A549 (cell line): Measurements from ENCODE around the gene EIF3M. TPM values are rescaled to one million over a fixed set of nuclear protein-coding genes. Genes with fewer than 3 reads are reported as not detected.

ENCODE experiments used
- ATAC-seq, 2 experiments: fragments of 200-7000 bp in 1 of 2; fragments of >200 bp in 1 of 2; cut with Nextera tagmentation in 1 of 2; cut with Tn5 transposase in 1 of 2; 3 replicates each; pipeline versions ENCODE4 v1.8.0 to v1.9.1; 2018 to 2020; ENCODE audit warnings: mild to moderate bottlenecking in 1 of 2, moderate library complexity in 1 of 2
- CTCF ChIA-PET: fragments of 300-600 bp; sonication (Branson Sonifier 250); formaldehyde crosslinking; extraction: SDS; loops from one replicate; lab custom pipeline; 2021; ENCODE audit warnings: antibody characterized with exemption, inconsistent platforms; lab: Yijun Ruan, JAX
- POLR2A ChIA-PET: fragments of 350-600 bp; formaldehyde crosslinking; extraction: SDS; loops from one replicate; lab custom pipeline; 2021; ENCODE audit warnings: antibody characterized with exemption, inconsistent platforms; lab: Yijun Ruan, JAX
- DNase-seq, 2 experiments: peaks; one replicate each; pipeline versions ENCODE4 v3.0.0 to v3.0.0-alpha.2; 2011 to 2016; ENCODE audit warnings: low read depth in 1 of 2, low spot score in 1 of 2
- FAIRE-seq: peaks from 2 replicates; lab custom pipeline; 2011; peaks lifted over from hg19 to GRCh38; lab: Jason Lieb, UNC
- H3K27ac ChIP-seq, 2 experiments: fragments of >200 bp; sonication (Bioruptor Twin); formaldehyde crosslinking; 3 replicates each; pipeline ENCODE4 v1.5.1; 2016 to 2017
- H3K4me1 ChIP-seq: fragments of >200 bp; sonication (Bioruptor Twin); formaldehyde crosslinking; 3 replicates; pipeline ENCODE4 v1.6.1; 2016
- H3K4me2 ChIP-seq: fragments of >200 bp; sonication (Bioruptor Twin); formaldehyde crosslinking; 3 replicates; pipeline ENCODE4 v1.6.1; 2016
- H3K4me3 ChIP-seq: fragments of >200 bp; sonication (Bioruptor Twin); formaldehyde crosslinking; 3 replicates; pipeline ENCODE4 v1.5.1; 2016
- H3K9me3 ChIP-seq: fragments of >200 bp; sonication (Bioruptor Twin); formaldehyde crosslinking; 3 replicates; pipeline ENCODE4 v1.6.1; 2016
- BCL3 ChIP-seq: fragments of >200 bp; sonication (Bioruptor Twin); formaldehyde crosslinking; IDR thresholded peaks from 3 replicates; pipeline ENCODE4 v1.6.1; 2016
- CEBPB ChIP-seq, 2 experiments: fragments of >200 bp in 1 of 2; sonication (Bioruptor Twin) in 1 of 2; formaldehyde crosslinking in 1 of 2; IDR thresholded peaks; 2 replicates each; pipeline ENCODE4 v1.6.1; 2012 to 2016
- CHD2 ChIP-seq: fragments of 150-350 bp; IDR thresholded peaks from 2 replicates; pipeline ENCODE4 v1.6.1; 2014; ENCODE audit warnings: low read length; ENCODE audit not compliant: partially characterized antibody
- EHMT2 ChIP-seq: fragments of 200-600 bp; sonication (generic); IDR thresholded peaks from 2 replicates; pipeline ENCODE4 v1.6.1; 2016; ENCODE audit warnings: antibody characterized with exemption, low read depth, mild to moderate bottlenecking, moderate library complexity
- ELK1 ChIP-seq: fragments of 150-350 bp; IDR thresholded peaks from 2 replicates; pipeline ENCODE4 v1.6.1; 2014; ENCODE audit warnings: low read depth, mild to moderate bottlenecking, low read length
- HEYL ChIP-seq: fragments of 250-450 bp; sonication (Bioruptor Pico); IDR thresholded peaks from 2 replicates; pipeline ENCODE4 v1.8.0; 2021; ENCODE audit warnings: mild to moderate bottlenecking, moderate library complexity
- HOXA7 ChIP-seq: fragments of 250-450 bp; sonication (Bioruptor Pico); IDR thresholded peaks from 2 replicates; pipeline ENCODE4 v1.5.0; 2020; ENCODE audit warnings: mild to moderate bottlenecking, moderate library complexity
- HOXB13 ChIP-seq: fragments of 250-450 bp; sonication (Bioruptor Pico); IDR thresholded peaks from 2 replicates; pipeline ENCODE4 v1.5.0; 2020; ENCODE audit warnings: low read depth, mild to moderate bottlenecking, moderate library complexity
- JUN ChIP-seq, 2 experiments: fragments of >200 bp; sonication (Bioruptor Twin); formaldehyde crosslinking; IDR thresholded peaks; 2 replicates in 1 of 2; 3 replicates in 1 of 2; pipeline ENCODE4 v1.6.1; 2016 to 2017
- JUNB ChIP-seq: fragments of >200 bp; sonication (Bioruptor Twin); formaldehyde crosslinking; IDR thresholded peaks from 2 replicates; pipeline ENCODE4 v1.6.1; 2016
- KDM1A ChIP-seq: fragments of 200-600 bp; sonication (generic); IDR thresholded peaks from 2 replicates; pipeline ENCODE4 v1.6.1; 2016; ENCODE audit warnings: low read depth, mild to moderate bottlenecking
- MAFK ChIP-seq: fragments of 450-650 bp; IDR thresholded peaks from 2 replicates; pipeline ENCODE4 v1.6.1; 2014; ENCODE audit not compliant: partially characterized antibody
- MAZ ChIP-seq: fragments of 150-350 bp; IDR thresholded peaks from 2 replicates; pipeline ENCODE4 v1.6.1; 2014; ENCODE audit warnings: antibody characterized with exemption, low read depth, low read length, borderline replicate concordance
- NFE2L2 ChIP-seq: fragments of 150-350 bp; conservative IDR thresholded peaks from 2 replicates; pipeline ENCODE4 v1.6.1; 2014; ENCODE audit warnings: low read length
- NR3C1 ChIP-seq: fragments of >200 bp; sonication (Bioruptor Twin); formaldehyde crosslinking; IDR thresholded peaks from 3 replicates; pipeline ENCODE4 v1.6.1; 2017
- POLR2A ChIP-seq: IDR thresholded peaks from 2 replicates; pipeline ENCODE4 v1.6.1; 2012; ENCODE audit warnings: mild to moderate bottlenecking, low read length
- POLR2AphosphoS2 ChIP-seq: conservative IDR thresholded peaks from 2 replicates; pipeline ENCODE4 v1.6.1; 2012; ENCODE audit warnings: low read length, improper control_type of control experiment, inconsistent platforms
- RCOR1 ChIP-seq: fragments of 150-350 bp; IDR thresholded peaks from 2 replicates; pipeline ENCODE4 v1.6.1; 2014; ENCODE audit warnings: antibody characterized with exemption, low read length, low read depth
- RFX5 ChIP-seq: fragments of 450-650 bp; IDR thresholded peaks from 2 replicates; pipeline ENCODE4 v1.7.1; 2014; ENCODE audit warnings: antibody characterized with exemption, mild to moderate bottlenecking, moderate library complexity
- RNF2 ChIP-seq: fragments of 200-600 bp; sonication (generic); IDR thresholded peaks from 2 replicates; pipeline ENCODE4 v1.6.1; 2016; ENCODE audit warnings: low read depth, mild to moderate bottlenecking, antibody characterized with exemption, moderate library complexity, borderline replicate concordance
- SREBF2 ChIP-seq: fragments of 450-650 bp; IDR thresholded peaks from 2 replicates; pipeline ENCODE4 v1.6.1; 2014; ENCODE audit warnings: mild to moderate bottlenecking, moderate library complexity
- TFCP2L1 ChIP-seq: fragments of 250-450 bp; sonication (Bioruptor Pico); IDR thresholded peaks from 2 replicates; pipeline ENCODE4 v1.5.0; 2021; ENCODE audit warnings: mild to moderate bottlenecking
- TP53 ChIP-seq: fragments of 250-450 bp; sonication (Bioruptor Pico); IDR thresholded peaks from 2 replicates; pipeline ENCODE4 v1.5.0; 2021; ENCODE audit warnings: mild to moderate bottlenecking, moderate library complexity
- USF2 ChIP-seq: fragments of 450-650 bp; IDR thresholded peaks from 2 replicates; pipeline ENCODE4 v1.6.1; 2014; ENCODE audit warnings: antibody characterized with exemption
- ZC3H11A ChIP-seq: fragments of 450-650 bp; IDR thresholded peaks from 2 replicates; pipeline ENCODE4 v1.6.1; 2014; ENCODE audit warnings: antibody characterized with exemption, mild to moderate bottlenecking
- WGBS: methylation state at CpG from one replicate; pipeline ENCODE4 v1.1.6; 2017; ENCODE audit errors: missing lambda C conversion rate; 5-methylcytosine and 5-hydroxymethylcytosine counted together
- polyA plus RNA-seq, 4 experiments: library from polyadenylated mRNA; depleted of rRNA in 3 of 4; stranded (reverse); fragments of >200 nt; fragmentation: RNase III in 1 of 4; extraction: RNeasy Plus Mini Kit Qiagen cat#74134 plus additional on column Dnase treatment in 1 of 4; gene quantifications; 2 replicates in 3 of 4; 3 replicates in 1 of 4; pipeline ENCODE4 v1.2.3, GENCODE V29; 2011 to 2017
- TF ChIP-seq, protein P1 (sequence below): IDR thresholded peaks from 2 replicates; pipeline ENCODE4 v1.6.1; 2012
- TF ChIP-seq, protein P2 (sequence below): fragments of >200 bp; sonication (Bioruptor Twin); formaldehyde crosslinking; IDR thresholded peaks from 2 replicates; pipeline ENCODE4 v1.6.1; 2016
- TF ChIP-seq, protein P3 (sequence below): IDR thresholded peaks from 2 replicates; pipeline ENCODE4 v1.6.1; 2012
- TF ChIP-seq, protein P4 (sequence below): IDR thresholded peaks from 2 replicates; pipeline ENCODE4 v1.6.1; 2012; ENCODE audit warnings: low read depth, borderline replicate concordance

Gene EIF3M
- polyA plus RNA-seq, 2 of the 4 experiments (the other 2 are of a cell fraction) = 436 to 890 TPM

DNA sequence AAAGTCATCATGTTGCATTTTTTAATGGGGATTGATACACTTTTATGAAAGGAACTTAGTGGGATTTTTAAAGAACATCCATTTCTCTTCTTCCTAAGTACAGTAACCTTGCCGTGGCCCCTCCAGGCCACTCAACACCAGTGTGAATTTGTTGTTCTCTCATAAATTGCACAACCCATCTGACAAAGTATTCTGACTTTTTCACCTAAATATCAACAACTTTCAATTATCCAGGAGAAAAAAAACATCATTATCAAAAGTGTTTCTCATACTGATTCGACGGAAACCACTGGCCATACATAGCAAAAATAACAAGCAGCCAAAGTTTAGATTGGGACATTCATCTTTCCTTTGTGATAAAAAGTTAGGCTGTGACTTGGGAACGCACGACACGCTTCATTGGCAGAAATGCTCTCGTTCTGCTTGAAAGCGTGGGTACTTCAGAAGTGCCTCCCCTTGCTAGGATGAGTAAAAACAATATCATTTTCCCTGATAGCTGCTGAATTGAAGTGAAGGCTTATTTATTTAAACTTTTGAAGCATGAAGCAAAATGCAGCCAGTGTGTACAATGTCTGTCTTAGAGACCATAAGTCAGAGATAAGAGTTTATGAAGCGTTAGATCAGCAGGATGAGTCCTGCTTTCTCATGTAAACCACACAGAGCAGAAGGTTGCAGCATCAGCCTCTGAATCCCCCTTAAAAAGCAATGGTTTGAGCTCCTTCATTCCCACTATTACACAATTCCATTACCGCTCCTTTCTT lies 20.6 kb upstream of the EIF3M start:
- Histone ChIP-seq H3K9me3 (no peaks in the 10 kb centered on the region), H3K4me1 (no peaks in the 10 kb centered on the region), H3K27ac (no peak overlapping the region), H3K4me2 (no peak overlapping the region), H3K4me3 (no peak overlapping the region)
- ATAC-seq (no peak), FAIRE-seq (no peak)
- POLR2A ChIA-PET = no interaction called here
- TF ChIP-seq NFE2L2 (no peak), CHD2 (no peak), RNF2 (no peak), SREBF2 (no peak)
- TF ChIP-seq, all 56 proteins: peak for 0
- WGBS = 76% methylated on average over 10 of the region's 10 CpGs
- CTCF ChIA-PET = interaction anchor here (0.6 to 1.4 kb wide), 3 partner anchors 12 to 20 kb away, joined by 3 read pairs; partner anchors contain the start of gene EIF3M
- no peak for DNase-seq

- ATAC-seq (no peak), FAIRE-seq (no peak), DNase-seq (no peak)
- ChIA-PET CTCF (interaction anchor here (1.4 kb wide), 1 partner anchor 20 kb away, joined by 3 read pairs; the partner anchor contains the start of gene EIF3M), POLR2A (no interaction called here)
- no peaks in the 10 kb centered on the region for H3K9me3 ChIP-seq
- WGBS = 65% methylated on average over 3 of the region's 3 CpGs
- H3K4me1 ChIP-seq = no peaks in the 10 kb centered on the region
- no peak overlapping the region for H3K27ac ChIP-seq
- TF ChIP-seq JUNB = no peak
- no peak for TF ChIP-seq USF2
- no peak for TF ChIP-seq HEYL (CRISPR knock-in tag)
- no peak for TF ChIP-seq JUN (IDR thresholded peaks at IDR 0.05)
- TF ChIP-seq TFCP2L1 (CRISPR knock-in tag) = no peak
- no peak for TF ChIP-seq POLR2A
- TF ChIP-seq RFX5 = no peak
- TF ChIP-seq POLR2AphosphoS2 = no peak
- TF ChIP-seq BCL3 = no peak
- TF ChIP-seq, protein P1, sequence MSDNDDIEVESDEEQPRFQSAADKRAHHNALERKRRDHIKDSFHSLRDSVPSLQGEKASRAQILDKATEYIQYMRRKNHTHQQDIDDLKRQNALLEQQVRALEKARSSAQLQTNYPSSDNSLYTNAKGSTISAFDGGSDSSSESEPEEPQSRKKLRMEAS = no peak
- TF ChIP-seq, protein P2, sequence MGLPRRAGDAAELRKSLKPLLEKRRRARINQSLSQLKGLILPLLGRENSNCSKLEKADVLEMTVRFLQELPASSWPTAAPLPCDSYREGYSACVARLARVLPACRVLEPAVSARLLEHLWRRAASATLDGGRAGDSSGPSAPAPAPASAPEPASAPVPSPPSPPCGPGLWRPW = no peak
- no peak for TF ChIP-seq KDM1A
- no peak for TF ChIP-seq CEBPB (IDR thresholded peaks at IDR 0.05)
- TF ChIP-seq, protein P3, sequence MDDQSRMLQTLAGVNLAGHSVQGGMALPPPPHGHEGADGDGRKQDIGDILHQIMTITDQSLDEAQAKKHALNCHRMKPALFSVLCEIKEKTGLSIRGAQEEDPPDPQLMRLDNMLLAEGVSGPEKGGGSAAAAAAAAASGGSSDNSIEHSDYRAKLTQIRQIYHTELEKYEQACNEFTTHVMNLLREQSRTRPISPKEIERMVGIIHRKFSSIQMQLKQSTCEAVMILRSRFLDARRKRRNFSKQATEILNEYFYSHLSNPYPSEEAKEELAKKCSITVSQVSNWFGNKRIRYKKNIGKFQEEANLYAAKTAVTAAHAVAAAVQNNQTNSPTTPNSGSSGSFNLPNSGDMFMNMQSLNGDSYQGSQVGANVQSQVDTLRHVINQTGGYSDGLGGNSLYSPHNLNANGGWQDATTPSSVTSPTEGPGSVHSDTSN = no peak
- TF ChIP-seq EHMT2 = no peak
- TF ChIP-seq RCOR1 = no peak
- TF ChIP-seq ZC3H11A = no peak
- TF ChIP-seq RNF2 = no peak
- TF ChIP-seq, all 56 proteins: peak for 0
- Histone ChIP-seq H3K4me2 (no peak overlapping the region), H3K4me3 (no peak overlapping the region)
Observed at GRCh38 chr11:32563600-32563959, 20.1 kb upstream of the EIF3M start.

DNA sequence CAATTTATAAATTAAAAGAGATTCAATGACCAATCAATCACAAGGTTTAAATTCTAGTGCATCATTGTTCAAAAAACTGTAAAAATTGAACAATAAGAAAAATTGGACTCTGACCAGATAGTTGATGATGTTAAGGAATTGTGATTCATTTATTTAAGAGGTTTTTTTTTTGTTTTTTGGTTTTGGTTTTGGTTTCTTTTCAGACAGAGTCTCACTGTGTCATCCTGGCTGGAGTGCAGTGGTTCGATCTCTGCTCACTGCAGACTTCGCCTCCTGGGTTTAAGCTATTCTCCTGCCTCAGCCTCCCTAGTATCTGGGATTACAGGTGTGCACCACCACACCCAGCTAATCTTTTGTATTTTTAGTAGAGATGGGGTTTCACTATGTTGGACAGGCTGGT lies 17.1 kb upstream of the EIF3M start:
- 92% methylated on average over 2 of the region's 2 CpGs for WGBS
- Histone ChIP-seq H3K4me3 (no peak overlapping the region), H3K4me2 (no peak overlapping the region), H3K27ac (no peak overlapping the region), H3K4me1 (no peaks in the 10 kb centered on the region), H3K9me3 (no peaks in the 10 kb centered on the region)
- ATAC-seq (no peak), DNase-seq (no peak), FAIRE-seq (no peak)
- ChIA-PET POLR2A (no interaction called here), CTCF (interaction anchor here (0.9 kb wide), 1 partner anchor 13 kb away, joined by 3 read pairs; no protein-coding TSS in a partner anchor)
- TF ChIP-seq HOXB13 (CRISPR knock-in tag) (no peak), HOXA7 (CRISPR knock-in tag) (no peak), MAFK (no peak), NR3C1 (no peak), ELK1 (no peak), TP53 (CRISPR knock-in tag) (no peak), MAZ (no peak)
- TF ChIP-seq, protein P1 = no peak
- TF ChIP-seq, protein P3 = no peak
- TF ChIP-seq, protein P4, sequence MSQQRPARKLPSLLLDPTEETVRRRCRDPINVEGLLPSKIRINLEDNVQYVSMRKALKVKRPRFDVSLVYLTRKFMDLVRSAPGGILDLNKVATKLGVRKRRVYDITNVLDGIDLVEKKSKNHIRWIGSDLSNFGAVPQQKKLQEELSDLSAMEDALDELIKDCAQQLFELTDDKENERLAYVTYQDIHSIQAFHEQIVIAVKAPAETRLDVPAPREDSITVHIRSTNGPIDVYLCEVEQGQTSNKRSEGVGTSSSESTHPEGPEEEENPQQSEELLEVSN = no peak
